K562 (cell line): ENCODE measurements around the gene SFI1. TPM values are rescaled to one million over a fixed set of nuclear protein-coding genes. Genes with fewer than 3 reads are reported as not detected.

Source experiments
- ATAC-seq: fragments of 200-7000 bp; cut with Tn5 transposase; 3 replicates; pipeline ENCODE4 v1.9.1; 2020; ENCODE audit warnings: moderate library complexity
- BruUV-seq: library from RNA; stranded (reverse); fragments of 400-500 nt; replicated peaks from 2 replicates; lab custom pipeline; 2021; lab: Mats Ljungman, UMichigan
- CTCF ChIA-PET: fragments of 300-600 bp; formaldehyde crosslinking; extraction: SDS; loops from one replicate; lab custom pipeline; 2021; ENCODE audit warnings: low intra/inter-chr PET ratio; lab: Yijun Ruan, JAX
- POLR2A ChIA-PET: fragments of 300-600, 350-650 bp; sonication (Branson Sonifier 250); formaldehyde crosslinking; extraction: SDS; loops from one replicate; lab custom pipeline; 2021; ENCODE audit warnings: antibody characterized with exemption, inconsistent platforms; lab: Yijun Ruan, JAX
- DNase-seq, 4 experiments: peaks; one replicate each; pipeline versions ENCODE4 v3.0.0 to v3.0.0-alpha.2; 2011 to 2018; ENCODE audit warnings: low spot score in 3 of 4, mixed read lengths in 3 of 4; ENCODE audit errors: extremely low read depth in 1 of 4
- FAIRE-seq: peaks from 2 replicates; lab custom pipeline; 2011; peaks lifted over from hg19 to GRCh38; lab: Jason Lieb, UNC
- H2AFZ ChIP-seq: 2 replicates; pipeline ENCODE4 v1.6.0; 2011; ENCODE audit warnings: low read depth, low read length, control low read depth, inconsistent platforms
- H3K27ac ChIP-seq: fragments of 200-600 bp; 3 replicates; pipeline ENCODE4 v1.8.0; 2011; ENCODE audit warnings: low read depth, mild to moderate bottlenecking, control low read depth, inconsistent platforms, low read length, moderate library complexity, mixed read lengths; ENCODE audit errors: extremely low read depth
- H3K27me3 ChIP-seq, 2 experiments: fragments of 300-600 bp in 1 of 2; 2 replicates in 1 of 2; 3 replicates in 1 of 2; pipeline versions ENCODE4 v1.6.0 to v1.8.0; 2011; ENCODE audit warnings: inconsistent platforms in 2 of 2, low read length in 2 of 2, mild to moderate bottlenecking in 1 of 2, mixed read lengths in 1 of 2, moderate library complexity in 1 of 2; ENCODE audit not compliant: control insufficient read depth in 2 of 2, insufficient read depth in 2 of 2
- H3K36me3 ChIP-seq: fragments of 300-600 bp; 3 replicates; pipeline ENCODE4 v1.8.0; 2011; ENCODE audit warnings: mild to moderate bottlenecking, low read length, inconsistent platforms; ENCODE audit not compliant: control insufficient read depth, insufficient read depth
- H3K4me1 ChIP-seq, 2 experiments: fragments of 200-600 bp in 1 of 2; replicated peaks in 1 of 2; 2 replicates in 1 of 2; 3 replicates in 1 of 2; pipeline versions ENCODE4 v1.5.1 to v1.8.0; 2011; ENCODE audit warnings: inconsistent platforms in 2 of 2, low read length in 2 of 2, mild to moderate bottlenecking in 1 of 2, mixed read lengths in 1 of 2, moderate library complexity in 1 of 2; ENCODE audit not compliant: control insufficient read depth in 2 of 2, insufficient read depth in 2 of 2
- H3K4me2 ChIP-seq: 2 replicates; pipeline ENCODE4 v1.6.1; 2011; ENCODE audit warnings: low read length, control low read depth, inconsistent platforms, mixed read lengths; ENCODE audit not compliant: insufficient read depth
- H3K4me3 ChIP-seq: fragments of 200-600 bp; sonication (generic), shearing (Covaris generic); 2 replicates; pipeline ENCODE4 v1.5.1; 2016; ENCODE audit warnings: control low read depth, inconsistent platforms
- H3K79me2 ChIP-seq: fragments of 200-600 bp; 3 replicates; pipeline ENCODE4 v1.8.0; 2011; ENCODE audit warnings: low read length, inconsistent platforms; ENCODE audit not compliant: control insufficient read depth, insufficient read depth
- H3K9ac ChIP-seq, 2 experiments: 2 replicates each; pipeline versions ENCODE4 v1.6.0 to v1.6.1; 2011; ENCODE audit warnings: low read depth in 2 of 2, low read length in 2 of 2, control low read depth in 1 of 2, inconsistent platforms in 1 of 2, mild to moderate bottlenecking in 1 of 2, mixed read lengths in 1 of 2; ENCODE audit not compliant: insufficient read depth in 1 of 2
- H3K9me1 ChIP-seq: one replicate; pipeline ENCODE4 v1.6.0; 2011; ENCODE audit warnings: inconsistent platforms, mild to moderate bottlenecking, low read length, moderate library complexity; ENCODE audit not compliant: control insufficient read depth, insufficient read depth
- H3K9me3 ChIP-seq: replicated peaks from 2 replicates; pipeline ENCODE4 v1.5.1; 2011; ENCODE audit warnings: low read depth, low read length, inconsistent platforms; ENCODE audit not compliant: control insufficient read depth, insufficient read depth
- H4K20me1 ChIP-seq: replicated peaks from 2 replicates; pipeline ENCODE4 v1.6.1; 2011; ENCODE audit warnings: low read length, inconsistent platforms, mixed read lengths; ENCODE audit not compliant: control insufficient read depth, insufficient read depth
- CEBPB ChIP-seq: fragments of 450-650 bp; IDR thresholded peaks from 2 replicates; pipeline ENCODE4 v1.6.1; 2016; ENCODE audit warnings: missing genetic modification characterization, missing compliant biosample characterization
- GTF2B ChIP-seq: IDR thresholded peaks from 2 replicates; pipeline ENCODE4 v1.6.1; 2011; ENCODE audit not compliant: insufficient read length; ENCODE audit errors: extremely low read depth
- KLF16 ChIP-seq: IDR thresholded peaks from 2 replicates; pipeline ENCODE4 v1.6.1; 2016; ENCODE audit warnings: antibody characterized with exemption
- NFATC3 ChIP-seq: fragments of 450-650 bp; IDR thresholded peaks from 2 replicates; pipeline ENCODE4 v1.6.1; 2017; ENCODE audit warnings: mild to moderate bottlenecking
- POLR2G ChIP-seq: fragments of 200-400 bp; formaldehyde crosslinking; IDR thresholded peaks from 2 replicates; pipeline ENCODE4 v1.6.1; 2017; ENCODE audit warnings: low read depth, mild to moderate bottlenecking, antibody characterized with exemption, low read length, moderate library complexity
- TCF7L2 ChIP-seq: fragments of 150-350 bp; IDR thresholded peaks from 2 replicates; pipeline ENCODE4 v1.6.1; 2016; ENCODE audit warnings: low read depth, mild to moderate bottlenecking, low read length, moderate library complexity
- VEZF1 ChIP-seq: fragments of 200-800 bp; sonication (Bioruptor generic); IDR thresholded peaks from 2 replicates; pipeline ENCODE4 v1.6.1; 2017; ENCODE audit warnings: missing genetic modification characterization, missing compliant biosample characterization
- ZNF639 ChIP-seq, 2 experiments: fragments of 200-800 bp in 1 of 2; sonication (Bioruptor generic) in 1 of 2; sonication (generic) in 1 of 2; formaldehyde crosslinking in 1 of 2; IDR thresholded peaks in 1 of 2; conservative IDR thresholded peaks in 1 of 2; 2 replicates each; pipeline versions ENCODE4 v1.5.0 to v1.6.1; 2016 to 2020; ENCODE audit warnings: missing compliant biosample characterization in 1 of 2, missing genetic modification characterization in 1 of 2, missing genetic modification reagents in 1 of 2
- whole genome bisulfite sequencing: fragments of 100-300 bp; shearing (Covaris generic); methylation state at CpG from one replicate; pipeline ENCODE4 v1.1.6; 2016; ENCODE audit warnings: low coverage, mixed read lengths; ENCODE audit not compliant: insufficient coverage; ENCODE audit errors: missing lambda C conversion rate; 5-methylcytosine and 5-hydroxymethylcytosine counted together
- in situ Hi-C: fragments of 300-500 bp; cut with MboI; formaldehyde crosslinking; loops from 4 replicates; pipeline ENCODE4 v1.15.0; 2018; ENCODE audit warnings: inconsistent platforms, mixed read lengths
- intact Hi-C: fragments of 100-400 bp; cut with micrococcal nuclease; formaldehyde crosslinking; loops from 2 replicates; pipeline ENCODE4 v1.14.2; 2022
- polyA plus RNA-seq, 8 experiments: library from polyadenylated mRNA; depleted of rRNA in 4 of 8; stranded (reverse) in 5 of 8; unstranded in 3 of 8; fragments of >200 nt; fragmentation: Nextera tagmentation in 2 of 8; fragmentation: Illumina TruSeq in 1 of 8; extraction: Ambion mirVana in 2 of 8; extraction: Trizol in 1 of 8; gene quantifications; 2 replicates each; pipeline versions ENCODE4 v1.2.1 to v1.2.3, GENCODE V29; 2011 to 2014; ENCODE audit warnings: inconsistent platforms in 1 of 8, missing spikeins in 1 of 8
- total RNA-seq, 7 experiments: library from RNA; depleted of rRNA in 6 of 7; stranded (reverse); fragments of >200 nt in 6 of 7; fragmentation: Illumina TruSeq in 2 of 7; extraction: Trizol in 2 of 7; gene quantifications; 2 replicates each; pipeline versions ENCODE4 v1.2.1 to v1.2.3, GENCODE V29; 2011 to 2021; ENCODE audit warnings: low replicate concordance in 1 of 7
- TF ChIP-seq, protein P1 (sequence below): fragments of 150-350 bp; IDR thresholded peaks from 2 replicates; pipeline ENCODE4 v1.6.1; 2014; ENCODE audit warnings: low read depth, mild to moderate bottlenecking, low read length, borderline replicate concordance
- TF ChIP-seq, protein P2 (sequence below): fragments of 250-450 bp; sonication (Bioruptor Pico); IDR thresholded peaks from 2 replicates; pipeline ENCODE4 v1.4.0; 2020; ENCODE audit warnings: mild to moderate bottlenecking, moderate library complexity

The SFI1 gene
- total and polyA plus RNA-seq, 9 of the 15 experiments (the other 6 are each of a cell fraction or from before 2014, with no cell fraction given), result 3.0 to 25.6 (median 14.1) TPM

DNA sequence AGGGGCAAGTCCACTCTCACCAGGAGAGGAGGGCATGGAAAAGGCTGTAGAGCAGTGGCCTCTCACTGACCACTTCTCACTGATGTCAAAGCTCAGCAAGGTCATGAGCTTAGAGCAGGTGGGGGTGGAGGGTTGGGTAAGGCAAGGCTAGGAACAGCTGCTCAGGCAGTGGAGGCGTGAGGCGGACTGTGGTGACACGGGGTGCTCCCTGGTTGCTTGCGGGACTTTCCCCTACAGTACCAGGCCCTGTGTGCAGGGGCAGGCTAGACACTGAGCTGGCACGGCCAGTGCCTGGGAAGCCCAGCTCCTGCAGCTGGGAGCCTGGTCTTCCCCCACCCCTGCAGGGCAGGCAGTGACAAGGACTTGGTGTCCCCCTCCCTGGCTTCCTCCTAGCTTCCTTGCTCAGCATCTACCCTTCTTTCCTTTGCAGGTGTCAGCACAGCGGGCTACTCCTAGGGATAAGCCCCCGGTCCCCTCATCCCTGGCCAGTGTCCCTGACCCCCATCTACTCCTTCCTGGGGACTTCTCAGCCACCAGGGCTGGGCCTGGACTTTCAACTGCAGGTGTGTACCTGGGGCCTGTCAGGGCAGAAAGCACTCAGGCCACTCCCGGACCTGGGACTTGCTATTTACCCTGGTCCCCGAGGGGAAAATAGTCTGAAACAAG is 120.1 kb downstream of the SFI1 start:
- H3K79me2 ChIP-seq, result no peaks in the 10 kb centered on the region
- H4K20me1 ChIP-seq, result no peaks in the 10 kb centered on the region
- 87% methylated on average over 9 of the region's 9 CpGs for WGBS
- H3K9me1 ChIP-seq, result no peaks in the 10 kb centered on the region
- peaks cover 0 to 52% of the 10 kb centered on the region in 2 experiments; a peak in 3 of 5 replicates for H3K4me1 ChIP-seq
- FAIRE-seq (no peak), DNase-seq (no peak), ATAC-seq (peak; percentile 6; the same call in 2 of the 3 replicates)
- intact Hi-C loops (no loop called here), in situ Hi-C loops (no loop called here)
- CTCF ChIA-PET, result interaction anchor here (0.6 kb wide), 1 partner anchor 164 kb away, joined by 3 read pairs; no protein-coding TSS in a partner anchor
- no peak overlapping the region for H3K4me2 ChIP-seq
- no peak overlapping the region for H3K27ac ChIP-seq
- no peak overlapping the region for H2AFZ ChIP-seq
- H3K9ac ChIP-seq, result peak overlapping the region in 1 of 2 experiments; percentile 64; a peak in 1 of 4 replicates
- peaks cover 45% of the 10 kb centered on the region; the same call in 2 of the 3 replicates for H3K36me3 ChIP-seq
- H3K4me3 ChIP-seq, result no peak overlapping the region
- H3K27me3 ChIP-seq, result no peaks in the 10 kb centered on the region
- no TSS peak for BruUV-seq
- H3K9me3 ChIP-seq, result no peaks in the 10 kb centered on the region
- POLR2A ChIA-PET, result interaction anchor here (0.9 to 1.1 kb wide), 2 partner anchors 9 to 14 kb away, joined by 3 read pairs; no protein-coding TSS in a partner anchor
- TF ChIP-seq NFATC3, result no peak
- no peak for TF ChIP-seq VEZF1 (CRISPR knock-in tag)
- TF ChIP-seq CEBPB (tag), result no peak
- TF ChIP-seq ZNF639 (CRISPR knock-in tag; conservative IDR thresholded peaks at IDR 0.05 in 1 of 2, IDR thresholded peaks at IDR 0.05 in 1 of 2), result no peak
- peak; percentile 59 for TF ChIP-seq POLR2G
- TF ChIP-seq TCF7L2, result no peak
- TF ChIP-seq, protein P1, sequence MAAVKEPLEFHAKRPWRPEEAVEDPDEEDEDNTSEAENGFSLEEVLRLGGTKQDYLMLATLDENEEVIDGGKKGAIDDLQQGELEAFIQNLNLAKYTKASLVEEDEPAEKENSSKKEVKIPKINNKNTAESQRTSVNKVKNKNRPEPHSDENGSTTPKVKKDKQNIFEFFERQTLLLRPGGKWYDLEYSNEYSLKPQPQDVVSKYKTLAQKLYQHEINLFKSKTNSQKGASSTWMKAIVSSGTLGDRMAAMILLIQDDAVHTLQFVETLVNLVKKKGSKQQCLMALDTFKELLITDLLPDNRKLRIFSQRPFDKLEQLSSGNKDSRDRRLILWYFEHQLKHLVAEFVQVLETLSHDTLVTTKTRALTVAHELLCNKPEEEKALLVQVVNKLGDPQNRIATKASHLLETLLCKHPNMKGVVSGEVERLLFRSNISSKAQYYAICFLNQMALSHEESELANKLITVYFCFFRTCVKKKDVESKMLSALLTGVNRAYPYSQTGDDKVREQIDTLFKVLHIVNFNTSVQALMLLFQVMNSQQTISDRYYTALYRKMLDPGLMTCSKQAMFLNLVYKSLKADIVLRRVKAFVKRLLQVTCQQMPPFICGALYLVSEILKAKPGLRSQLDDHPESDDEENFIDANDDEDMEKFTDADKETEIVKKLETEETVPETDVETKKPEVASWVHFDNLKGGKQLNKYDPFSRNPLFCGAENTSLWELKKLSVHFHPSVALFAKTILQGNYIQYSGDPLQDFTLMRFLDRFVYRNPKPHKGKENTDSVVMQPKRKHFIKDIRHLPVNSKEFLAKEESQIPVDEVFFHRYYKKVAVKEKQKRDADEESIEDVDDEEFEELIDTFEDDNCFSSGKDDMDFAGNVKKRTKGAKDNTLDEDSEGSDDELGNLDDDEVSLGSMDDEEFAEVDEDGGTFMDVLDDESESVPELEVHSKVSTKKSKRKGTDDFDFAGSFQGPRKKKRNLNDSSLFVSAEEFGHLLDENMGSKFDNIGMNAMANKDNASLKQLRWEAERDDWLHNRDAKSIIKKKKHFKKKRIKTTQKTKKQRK, result no peak
- TF ChIP-seq KLF16, result no peak
- TF ChIP-seq, protein P2, sequence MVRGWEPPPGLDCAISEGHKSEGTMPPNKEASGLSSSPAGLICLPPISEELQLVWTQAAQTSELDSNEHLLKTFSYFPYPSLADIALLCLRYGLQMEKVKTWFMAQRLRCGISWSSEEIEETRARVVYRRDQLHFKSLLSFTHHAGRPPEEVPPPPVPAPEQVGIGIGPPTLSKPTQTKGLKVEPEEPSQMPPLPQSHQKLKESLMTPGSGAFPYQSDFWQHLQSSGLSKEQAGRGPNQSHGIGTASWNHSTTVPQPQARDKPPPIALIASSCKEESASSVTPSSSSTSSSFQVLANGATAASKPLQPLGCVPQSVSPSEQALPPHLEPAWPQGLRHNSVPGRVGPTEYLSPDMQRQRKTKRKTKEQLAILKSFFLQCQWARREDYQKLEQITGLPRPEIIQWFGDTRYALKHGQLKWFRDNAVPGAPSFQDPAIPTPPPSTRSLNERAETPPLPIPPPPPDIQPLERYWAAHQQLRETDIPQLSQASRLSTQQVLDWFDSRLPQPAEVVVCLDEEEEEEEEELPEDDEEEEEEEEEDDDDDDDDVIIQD, result no peak
- TF ChIP-seq GTF2B, result no peak
